IPS-NIHi7 (cell line): ENCODE measurements around the gene NRN1.
"Not testable (repeated sequence)": the region's sequence is repeated elsewhere in the genome, so short reads cannot be mapped to it uniquely, and the experiment has no call there.

Experiments used
- DNase-seq: peaks from one replicate; pipeline ENCODE4 v3.0.0; 2012; ENCODE audit warnings: mixed read lengths; ENCODE audit errors: extremely low spot score

Gene NRN1, protein sequence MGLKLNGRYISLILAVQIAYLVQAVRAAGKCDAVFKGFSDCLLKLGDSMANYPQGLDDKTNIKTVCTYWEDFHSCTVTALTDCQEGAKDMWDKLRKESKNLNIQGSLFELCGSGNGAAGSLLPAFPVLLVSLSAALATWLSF

GRCh38 chr6:6006428-6007365 lies at the start of gene NRN1:
NRN1 (minus strand) TSS chr6:6006925; CDS start chr6:6006749, 176 bp downstream.
- no peak for DNase-seq

DNA sequence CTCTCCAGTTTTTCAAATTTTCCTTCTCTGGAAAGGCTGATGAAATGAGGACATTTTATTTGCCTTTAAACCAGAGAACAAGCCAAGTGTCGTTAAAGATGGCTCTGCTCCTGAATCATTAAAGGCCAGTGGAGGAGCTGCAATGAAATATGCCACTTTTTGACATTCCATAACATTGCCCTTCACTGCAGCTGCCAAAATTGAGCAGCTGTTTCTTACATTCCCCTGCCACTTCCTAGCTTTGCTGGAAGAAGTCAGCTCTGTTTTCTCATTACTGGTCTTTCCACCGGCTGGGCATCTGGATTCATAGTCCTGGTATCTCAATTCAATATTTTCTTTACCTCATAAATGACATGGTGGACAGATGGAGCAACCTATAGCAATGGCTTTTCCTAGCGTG lies 45.5 kb upstream of the NRN1 start:
- DNase-seq, result no peak

- no peak for DNase-seq
These were observed 40.0 kb upstream of the NRN1 start for GRCh38 chr6:6046716-6047115.

- no peak for DNase-seq
These were observed 33.3 kb upstream of the NRN1 start for GRCh38 chr6:6039946-6040509.

- DNase-seq, result no peak
These were observed 30.5 kb upstream of the NRN1 start for GRCh38 chr6:6037179-6037578.

DNA sequence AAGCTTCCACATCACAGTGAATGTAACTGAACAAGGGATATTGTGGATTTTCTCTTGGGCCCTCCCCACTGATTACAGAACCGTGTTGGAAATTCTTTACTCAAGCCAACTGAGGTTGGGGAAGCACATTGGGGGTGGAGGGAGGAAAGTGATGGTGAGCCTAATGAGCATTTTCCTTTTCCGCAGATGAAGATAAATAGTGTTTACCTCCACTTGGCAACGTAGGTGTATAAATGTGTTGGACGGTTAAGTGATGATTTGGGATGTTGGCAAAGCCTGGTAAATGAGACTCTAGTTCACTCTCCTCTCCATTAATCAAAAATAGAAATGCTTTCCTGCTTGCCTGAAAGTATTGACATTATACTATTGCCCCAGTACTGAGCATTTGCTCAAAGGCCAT lies 27.1 kb upstream of the NRN1 start:
- DNase-seq, result no peak

DNA sequence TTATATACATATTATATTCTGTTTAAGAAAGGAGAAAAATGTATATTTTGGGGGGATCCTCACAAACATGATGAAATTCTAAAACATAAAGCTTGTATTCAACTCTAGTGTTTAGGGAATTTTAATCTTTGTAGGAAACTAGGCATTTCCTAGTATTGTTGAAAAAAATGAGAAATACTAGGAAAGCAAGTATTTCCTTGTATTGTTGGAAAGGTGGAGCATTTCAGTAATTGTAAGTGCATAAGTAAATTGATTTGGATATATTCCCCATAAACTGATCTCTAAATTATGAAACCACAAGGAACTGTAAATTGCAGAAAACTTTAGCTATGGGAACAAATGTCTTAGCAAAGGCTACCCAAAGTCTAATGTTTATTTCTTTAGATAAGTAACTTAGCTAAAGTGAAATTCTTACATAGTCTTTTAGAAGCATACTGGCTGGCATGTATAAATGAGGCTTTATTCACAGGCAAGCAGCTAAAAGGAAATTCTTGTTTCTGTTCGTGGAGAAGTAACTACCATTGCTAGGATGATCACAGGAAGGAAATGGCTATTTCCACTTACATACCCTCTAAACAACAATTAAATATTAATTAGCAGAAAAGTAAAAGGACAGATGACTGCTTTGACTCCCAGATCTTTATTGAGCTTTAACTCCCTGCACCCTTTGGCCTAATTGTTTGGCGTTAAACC lies 19.9 kb upstream of the NRN1 start:
- DNase-seq, result no peak

GRCh38 chr6:6025736-6026135 lies 19.0 kb upstream of the NRN1 start:
- no peak for DNase-seq

DNA sequence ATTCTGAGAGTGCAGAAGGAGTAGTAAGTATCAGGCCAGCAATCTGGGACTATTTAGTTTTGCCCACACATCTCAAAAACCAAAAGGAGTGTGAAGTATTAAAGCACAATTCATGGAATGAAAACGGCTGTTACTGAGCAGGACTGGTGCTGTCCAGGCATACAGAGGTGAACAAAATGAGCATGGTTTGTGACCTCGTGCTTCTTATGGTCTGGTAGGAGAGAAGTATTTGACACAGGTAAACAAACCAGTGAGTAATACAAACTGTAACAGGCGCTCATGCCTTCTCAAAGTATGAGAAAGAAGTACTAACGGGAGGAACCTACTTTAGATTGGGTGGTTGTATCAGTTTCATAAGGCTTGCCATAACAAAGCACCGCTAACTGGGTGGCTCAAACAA lies 17.5 kb upstream of the NRN1 start:
- DNase-seq, result no peak

DNA sequence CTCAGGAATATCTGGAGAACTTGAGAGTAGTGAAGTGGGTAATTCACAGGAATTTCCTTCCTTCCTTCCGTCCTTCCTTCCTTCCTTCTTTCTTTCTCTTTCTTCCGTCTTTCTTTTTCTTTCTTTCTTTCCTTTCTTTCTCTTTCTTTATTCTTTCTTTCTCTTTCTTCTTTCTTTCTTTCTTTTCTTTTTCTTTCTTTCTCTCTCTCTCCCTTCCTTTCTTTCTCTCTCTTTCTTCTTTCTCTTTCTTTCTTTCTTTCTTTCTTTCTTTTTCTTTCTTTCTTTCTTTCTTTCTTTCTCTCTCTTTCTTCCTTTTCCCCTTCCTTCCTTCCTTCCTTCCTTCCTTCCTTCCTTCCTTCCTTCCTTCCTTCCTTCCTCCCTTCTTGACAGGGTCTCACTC lies 16.1 kb upstream of the NRN1 start:
- DNase-seq, result not testable (repeated sequence)

DNA sequence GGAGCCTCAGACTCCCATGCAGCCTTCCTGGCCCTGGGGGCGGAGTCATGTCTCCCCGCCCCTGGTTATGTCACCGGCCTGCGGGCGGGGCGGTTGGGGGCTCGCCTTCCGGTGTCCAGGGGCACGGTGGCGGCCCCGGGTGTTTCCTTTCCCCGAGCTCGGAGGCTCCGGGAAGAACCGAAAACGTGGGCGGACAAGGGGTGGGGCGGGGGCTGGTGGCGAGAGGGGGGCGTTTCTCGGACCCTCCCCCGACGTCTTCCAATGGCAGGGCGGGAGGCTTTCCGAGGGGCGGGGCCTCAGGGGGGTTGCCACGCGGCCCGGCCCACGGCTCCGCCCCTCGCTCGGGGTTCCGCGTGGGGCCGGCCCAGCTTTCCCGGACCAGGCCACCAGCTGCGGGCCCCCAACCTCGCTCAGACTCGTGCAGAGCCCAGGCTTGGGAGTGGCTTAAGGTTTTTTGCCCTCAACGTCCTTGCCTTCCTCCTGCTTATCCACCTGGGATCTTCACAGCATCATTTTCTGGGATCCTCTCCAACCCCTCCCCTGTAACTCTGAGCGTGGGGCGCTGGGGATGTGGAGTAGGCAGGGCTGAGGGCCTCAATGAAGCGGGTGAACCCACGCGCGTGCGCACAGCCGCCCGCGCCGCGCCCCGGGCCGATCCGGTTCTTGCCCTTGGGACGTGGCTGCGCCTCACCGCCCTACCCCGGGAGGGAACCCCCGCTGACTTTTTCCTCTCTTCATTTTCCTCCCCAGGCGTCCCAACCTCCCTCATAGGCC lies 2.1 kb upstream of the NRN1 start:
- DNase-seq, result peak; percentile 90

DNA sequence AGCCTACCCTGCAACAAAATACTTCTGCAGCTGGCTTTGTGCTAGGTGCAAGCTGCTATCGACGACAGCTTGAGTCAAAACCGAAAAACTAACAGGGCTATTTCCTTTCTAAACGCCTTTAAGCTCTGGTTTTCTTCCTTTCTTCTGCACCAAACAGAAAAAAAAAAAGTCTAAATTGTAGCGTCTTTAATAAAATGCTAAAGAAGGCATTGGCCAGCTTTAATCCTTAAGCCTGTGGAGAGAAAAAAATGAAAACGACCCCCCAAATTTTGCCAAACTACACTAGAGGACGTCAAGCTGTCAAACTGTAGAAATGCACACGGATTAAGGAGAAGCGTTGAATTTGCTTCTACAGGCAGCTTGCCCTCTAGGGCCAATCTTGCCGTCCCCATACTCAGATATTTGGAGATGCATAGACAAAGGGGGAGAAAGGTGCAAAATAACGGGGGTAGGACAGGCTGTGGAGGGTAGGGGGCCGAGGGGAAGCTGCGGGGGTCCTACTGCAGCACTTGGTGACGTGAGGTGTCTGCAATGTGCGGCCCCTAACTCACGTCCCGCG lies 1.4 kb upstream of the NRN1 start:
- no peak for DNase-seq

DNA sequence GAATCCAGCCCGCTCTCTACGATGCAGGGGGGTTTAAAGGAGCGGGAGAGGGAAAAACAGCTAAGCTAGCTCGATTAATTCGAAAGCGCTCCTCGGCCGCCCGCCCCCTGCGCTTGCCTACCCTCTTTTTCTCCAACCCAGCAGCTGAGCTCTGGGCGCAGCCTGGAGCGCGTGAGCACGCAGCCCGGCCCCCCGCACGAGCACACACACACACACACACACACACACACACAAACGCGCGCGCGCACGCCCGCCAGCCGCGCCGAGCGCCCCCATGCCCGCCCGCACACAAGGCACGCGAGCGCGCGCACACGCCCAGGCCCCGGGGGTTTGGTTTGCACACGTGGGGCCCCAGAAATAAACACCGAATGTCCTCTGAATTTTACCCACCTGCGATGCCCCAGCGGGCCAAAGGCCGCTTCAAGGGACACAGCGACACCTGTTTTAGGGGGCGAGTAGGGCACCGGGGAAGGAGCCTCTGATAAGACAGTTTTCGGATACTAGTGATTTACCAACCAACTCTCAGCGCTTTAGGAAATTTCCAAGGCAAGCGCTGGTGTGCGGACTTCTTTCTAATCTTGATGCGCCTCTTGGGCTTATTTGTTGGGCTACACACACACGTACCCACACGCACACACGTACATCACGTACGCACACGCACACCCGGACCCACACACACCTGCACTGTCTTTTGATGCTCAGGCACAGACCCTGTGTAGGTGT lies 802 bp upstream of the NRN1 start:
- no peak for DNase-seq

DNA sequence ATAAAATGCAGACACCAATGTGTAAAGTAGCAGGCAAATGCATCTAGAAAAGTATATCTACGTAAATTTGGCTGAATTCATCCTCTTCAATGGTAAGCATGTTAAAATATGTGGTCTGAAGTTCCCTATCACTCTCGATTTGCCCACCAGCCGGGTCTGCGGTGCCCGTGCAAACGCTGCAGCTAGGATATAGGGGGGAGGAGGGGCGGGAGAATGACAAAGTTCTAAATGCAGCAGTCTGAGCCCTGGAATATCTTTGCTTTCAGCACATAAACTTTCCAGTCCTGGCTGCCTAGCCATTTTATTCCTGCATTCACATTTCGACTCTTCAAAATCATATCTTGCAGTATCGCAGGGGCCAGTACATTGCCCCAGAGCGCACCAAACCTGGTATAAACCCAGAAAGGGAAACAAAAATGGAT lies 708 bp downstream of the NRN1 start:
- no peak for DNase-seq

- no peak for DNase-seq
These were observed 1.4 kb downstream of the NRN1 start for GRCh38 chr6:6005051-6006005.

- DNase-seq, result no peak
These were observed 2.2 kb downstream of the NRN1 start for GRCh38 chr6:6004390-6004995.

GRCh38 chr6:6003621-6004366 lies 2.9 kb downstream of the NRN1 start:
- no peak for DNase-seq
